RCC 7860 (cell line): ENCODE measurements around the gene ZNF480.
"Not testable (repeated sequence)": the region's sequence is repeated elsewhere in the genome, so short reads cannot be mapped to it uniquely, and the experiment has no call there.

Experiments used
- DNase-seq: peaks from one replicate; pipeline ENCODE4 v3.0.0-alpha.2; 2015; ENCODE audit warnings: low spot score
- FAIRE-seq: peaks from 2 replicates; lab custom pipeline; 2012; peaks lifted over from hg19 to GRCh38; lab: Jason Lieb, UNC

The ZNF480 gene

DNA sequence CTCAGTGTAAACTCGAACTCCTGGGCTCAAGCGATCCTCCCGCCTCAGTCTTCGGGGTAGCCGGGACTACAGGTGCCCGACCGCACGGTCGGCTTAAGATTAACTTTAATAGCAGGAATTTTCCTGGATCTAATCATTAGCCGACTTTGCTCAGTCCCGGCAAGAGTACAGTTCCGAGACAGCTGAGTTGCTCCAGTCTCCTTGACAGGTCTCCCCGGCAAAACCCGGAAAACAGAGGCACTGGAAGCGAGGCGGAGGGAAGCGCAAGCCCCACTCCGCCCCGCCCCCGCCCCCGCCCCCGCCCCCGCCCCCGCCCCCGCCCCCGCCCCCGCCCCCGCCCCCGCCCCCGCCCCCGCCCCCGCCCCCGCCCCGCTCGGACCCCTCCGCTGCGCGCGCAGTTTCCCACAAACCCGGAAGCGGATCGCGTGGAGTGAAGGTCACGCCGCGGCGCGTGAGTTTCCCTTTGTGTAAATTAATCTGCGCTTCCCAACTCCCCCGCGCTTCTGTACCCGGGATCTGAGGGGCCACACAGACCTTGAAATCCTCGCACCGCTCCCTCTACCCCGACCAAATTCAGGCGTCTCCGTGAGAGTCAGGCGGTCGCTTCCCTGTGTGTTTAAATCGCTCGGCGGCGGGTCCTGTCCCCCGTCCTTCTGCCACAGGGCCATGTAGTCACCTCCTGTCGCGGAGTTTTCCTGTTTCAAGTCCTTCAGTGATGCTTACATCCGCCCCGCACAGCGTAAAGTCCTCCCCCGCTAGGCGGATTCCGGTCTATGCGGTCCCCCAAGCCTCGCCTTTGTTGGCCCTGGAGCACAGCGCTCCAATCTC lies at the start of gene ZNF480:
Gene ZNF480, plus strand, starts transcription at position 397 of the 828 bp plus-strand sequence. CDS start 3,244 bp downstream, outside the sequence.
- DNase-seq (peak; percentile 46), FAIRE-seq (no peak)

DNA sequence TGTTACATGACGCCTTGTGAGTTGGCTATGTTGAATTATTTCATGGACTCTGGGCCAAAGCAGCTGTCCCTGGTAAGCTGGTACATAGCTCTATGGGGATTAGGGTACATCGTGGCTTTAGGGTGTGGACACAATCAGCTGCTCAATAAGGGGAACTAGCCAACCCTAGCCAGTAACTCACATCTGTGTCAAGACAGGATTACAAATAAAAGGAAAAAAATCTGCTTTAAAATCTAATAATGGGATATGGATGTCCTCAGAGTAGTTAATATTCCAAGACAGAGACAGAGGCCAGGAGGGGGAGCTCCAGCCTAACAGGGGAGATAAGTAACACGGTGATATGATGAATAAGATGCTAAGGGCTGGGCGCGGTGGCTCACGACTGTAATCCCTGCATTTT lies 48.7 kb upstream of the ZNF480 start:
- FAIRE-seq: no peak
- DNase-seq: no peak

DNA sequence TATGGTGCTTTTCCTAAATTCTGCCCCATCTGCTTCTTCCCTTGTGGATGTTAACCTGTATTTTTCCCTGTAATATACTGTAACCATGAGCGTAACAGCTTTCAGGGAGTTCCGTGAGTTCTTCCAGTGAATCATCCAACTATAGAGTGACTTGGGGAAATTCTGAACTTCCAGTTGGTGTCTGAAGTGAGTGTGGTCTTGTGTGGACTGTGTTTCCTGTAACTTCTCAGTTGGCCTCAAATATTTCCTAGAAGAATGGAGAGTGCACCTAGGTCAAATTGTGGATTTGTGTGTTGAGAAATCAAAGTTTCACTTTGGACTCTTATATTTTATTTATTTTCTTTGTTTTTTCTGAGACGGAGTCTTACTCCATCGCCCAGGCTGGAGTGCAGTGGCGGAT lies 38.5 kb upstream of the ZNF480 start:
- FAIRE-seq: no peak
- no peak for DNase-seq

DNA sequence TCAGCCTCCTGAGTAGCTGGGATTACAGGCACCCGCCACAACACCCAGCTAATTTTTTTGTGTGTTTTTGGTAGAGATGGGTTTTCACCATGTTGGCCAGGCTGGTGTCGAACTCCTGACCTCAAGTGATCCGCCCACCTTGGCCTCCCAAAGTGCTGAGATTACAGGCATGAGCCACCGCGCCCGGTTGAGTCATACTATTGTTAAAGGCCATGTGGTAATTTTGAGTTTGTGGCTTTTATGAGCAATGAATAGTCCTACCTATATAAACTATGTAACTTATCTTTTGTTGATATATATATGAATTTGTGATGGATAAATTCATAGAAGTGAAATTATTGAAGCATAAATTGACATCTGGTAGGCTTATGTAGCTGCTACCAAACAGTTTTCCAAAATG lies 31.4 kb upstream of the ZNF480 start:
- not testable (repeated sequence) for DNase-seq, FAIRE-seq

DNA sequence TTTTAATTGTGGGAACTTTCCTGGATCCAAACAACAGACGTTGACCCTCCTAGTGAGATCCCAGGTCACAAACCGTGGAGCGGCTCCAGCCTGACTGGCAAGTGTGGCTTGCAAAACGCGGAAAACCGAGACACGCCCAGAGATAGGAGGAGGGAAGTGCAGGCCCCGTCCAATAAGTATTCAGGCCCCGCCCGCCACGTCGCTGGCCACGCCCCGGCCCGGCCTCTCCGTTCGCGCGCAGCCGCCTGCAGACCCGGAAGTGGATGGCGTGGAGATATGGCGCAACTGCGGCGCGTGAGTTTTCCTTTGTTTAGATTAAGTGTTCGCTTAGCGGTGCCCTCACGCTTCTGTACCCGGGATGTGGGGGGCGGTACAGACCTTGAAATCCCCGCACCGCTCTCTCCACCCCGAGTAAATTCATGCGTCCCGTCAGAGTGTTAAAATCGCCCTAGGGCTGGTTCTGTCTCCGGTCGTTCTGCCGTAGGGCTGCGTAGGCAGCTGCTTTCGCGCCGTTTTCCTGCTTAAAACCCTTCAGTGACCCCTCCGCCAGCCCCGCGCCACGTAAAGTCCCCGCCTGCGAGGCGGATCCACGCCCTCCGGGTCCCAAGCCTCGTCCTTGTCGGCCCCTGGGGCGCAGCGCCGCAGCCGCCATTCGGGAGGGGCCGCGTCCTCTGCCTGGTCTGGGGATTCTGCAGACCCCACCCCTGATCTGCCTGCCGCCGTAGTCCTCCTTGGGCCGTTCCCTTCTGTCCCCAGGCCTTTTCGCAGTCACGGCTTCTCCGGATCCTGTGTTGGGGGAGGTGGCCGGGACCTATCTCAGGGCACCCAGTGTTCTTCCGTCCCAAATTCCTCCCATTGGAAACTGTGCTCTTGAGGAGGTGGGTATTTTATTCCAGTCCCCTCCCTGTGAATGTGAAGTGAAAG lies 27.4 kb upstream of the ZNF480 start, which contains the start of gene ZNF766:
Gene ZNF766, plus strand, starts transcription at position 250 of the 924 bp plus-strand sequence. Its CDS starts 27 bp downstream, at position 277.
- FAIRE-seq (peak; percentile 58), DNase-seq (peak; percentile 84)

DNA sequence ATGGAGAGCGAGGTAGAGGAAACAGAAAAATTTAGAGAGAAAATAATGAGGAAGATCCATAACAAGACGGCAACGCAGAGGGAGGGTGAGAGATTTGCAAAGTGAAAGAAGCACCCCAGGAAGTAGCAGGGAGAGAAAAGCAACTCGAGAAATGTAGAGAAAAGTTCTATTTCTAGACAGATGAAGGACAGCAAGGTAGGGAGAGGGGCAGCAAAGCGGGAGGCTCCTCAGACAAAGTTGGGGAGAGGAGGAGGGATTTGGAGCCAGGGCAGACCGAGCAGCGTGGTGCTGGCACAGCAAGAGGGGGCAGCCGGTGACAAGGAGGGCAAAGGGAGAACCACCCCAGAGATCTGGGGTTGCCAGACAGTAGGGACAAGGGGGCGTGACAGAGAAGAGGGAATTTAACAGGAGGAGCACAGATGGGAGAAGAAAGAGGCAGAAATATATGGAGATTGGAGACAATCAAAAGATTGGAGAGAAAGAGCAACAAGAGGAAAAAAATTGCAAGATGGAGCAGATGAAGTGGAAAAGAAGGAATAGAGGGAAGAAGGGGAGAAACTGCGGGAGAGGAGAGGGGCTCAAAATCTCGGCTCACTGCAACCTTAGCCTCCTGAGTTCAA lies 26.6 kb upstream of the ZNF480 start:
- DNase-seq (no peak), FAIRE-seq (no peak)

DNA sequence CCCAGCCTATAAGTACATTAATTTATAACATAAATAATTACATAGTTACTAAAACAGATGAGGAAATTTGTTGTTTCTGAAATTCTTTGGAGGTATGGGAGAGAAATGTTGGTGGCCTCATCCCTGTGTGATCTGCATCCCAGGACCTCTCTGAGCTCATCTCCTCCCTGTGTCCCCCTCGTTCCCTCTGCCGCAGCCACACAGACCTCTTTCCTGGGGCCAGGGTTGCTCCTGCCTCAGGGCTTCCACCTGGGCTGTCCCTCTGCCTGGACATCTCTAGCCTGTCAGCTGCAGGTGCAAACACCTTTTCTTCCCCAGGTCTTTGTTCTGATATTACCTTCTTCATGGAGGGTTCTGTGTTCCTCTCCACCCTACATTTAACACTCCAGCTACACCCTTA lies 23.7 kb upstream of the ZNF480 start:
- DNase-seq (no peak), FAIRE-seq (no peak)

DNA sequence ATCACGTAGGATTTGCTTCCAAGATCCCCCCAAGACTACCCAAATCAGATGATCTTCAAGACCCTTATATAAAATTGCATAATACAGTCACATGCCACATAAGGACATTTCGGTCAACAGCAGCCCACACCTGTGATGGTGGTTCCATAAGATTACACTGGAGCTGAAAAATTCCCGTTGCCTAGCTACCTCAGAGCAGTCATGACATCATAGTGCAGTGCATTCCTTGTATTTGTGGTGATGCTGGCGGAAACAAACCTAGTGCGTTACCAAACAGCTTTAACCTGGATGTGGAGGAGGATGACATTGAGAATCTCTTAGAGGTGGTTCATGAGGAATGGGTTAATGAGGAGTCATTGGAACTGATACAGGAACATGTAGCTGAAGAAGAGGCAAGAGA lies 22.8 kb upstream of the ZNF480 start:
- DNase-seq (no peak), FAIRE-seq (no peak)

DNA sequence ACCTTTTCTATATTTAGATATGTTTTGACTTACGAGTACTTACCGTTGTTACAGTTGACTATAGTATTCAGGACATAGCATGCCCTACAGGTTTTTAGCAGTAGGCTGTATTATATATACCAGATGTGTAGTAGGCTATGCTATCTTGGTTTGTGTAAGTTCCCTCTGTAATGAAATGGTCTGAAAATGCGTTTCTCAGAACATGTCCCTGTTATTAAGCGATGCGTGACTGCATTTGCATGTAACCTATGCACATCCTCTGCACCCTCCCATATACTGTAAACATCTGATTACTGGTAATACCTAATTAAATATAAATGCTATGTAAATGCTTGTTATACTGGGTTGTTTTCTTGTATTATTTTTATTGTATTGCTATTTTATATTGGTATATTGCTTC lies 21.0 kb upstream of the ZNF480 start:
- FAIRE-seq (no peak), DNase-seq (no peak)

DNA sequence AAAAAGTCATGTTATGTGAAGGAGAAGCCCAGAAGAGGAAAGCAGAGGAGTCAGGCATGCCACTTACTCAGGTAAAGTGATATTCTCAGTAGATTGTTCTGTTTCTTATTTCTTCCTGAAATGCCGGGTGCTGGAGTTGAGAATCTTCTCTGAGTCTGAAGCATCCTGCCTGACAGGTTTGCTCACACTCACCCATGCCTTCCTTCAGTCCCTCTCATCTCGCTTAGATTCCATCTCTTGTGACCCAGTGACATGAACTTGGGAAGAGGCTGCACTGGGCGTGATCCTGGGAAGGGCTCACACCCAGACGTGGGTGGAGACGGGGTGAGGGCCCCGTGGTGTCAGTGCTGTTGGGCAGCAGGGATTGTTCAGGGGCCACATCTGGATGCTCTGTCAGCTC lies 19.5 kb upstream of the ZNF480 start:
- no peak for DNase-seq
- FAIRE-seq: no peak

DNA sequence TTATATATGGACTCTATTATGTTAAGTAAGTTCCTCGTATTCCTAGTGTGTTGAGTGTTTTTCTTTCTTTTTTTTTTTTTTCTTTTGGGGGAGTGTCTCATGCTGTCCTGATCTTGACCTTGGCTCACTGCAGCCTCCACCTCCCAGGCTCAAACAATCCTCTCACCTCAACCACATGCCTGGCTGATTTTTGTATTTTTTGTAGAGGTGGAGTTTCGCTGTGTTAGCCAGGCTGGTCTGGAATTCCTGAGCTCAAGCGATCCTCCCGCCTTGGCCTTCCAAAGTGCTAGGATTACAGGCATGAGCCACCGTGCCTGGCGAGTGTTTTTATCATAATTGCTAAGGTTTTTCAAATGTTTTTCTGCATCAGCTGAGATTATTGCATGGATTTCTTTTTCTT lies 10.7 kb upstream of the ZNF480 start:
- FAIRE-seq: no peak

DNA sequence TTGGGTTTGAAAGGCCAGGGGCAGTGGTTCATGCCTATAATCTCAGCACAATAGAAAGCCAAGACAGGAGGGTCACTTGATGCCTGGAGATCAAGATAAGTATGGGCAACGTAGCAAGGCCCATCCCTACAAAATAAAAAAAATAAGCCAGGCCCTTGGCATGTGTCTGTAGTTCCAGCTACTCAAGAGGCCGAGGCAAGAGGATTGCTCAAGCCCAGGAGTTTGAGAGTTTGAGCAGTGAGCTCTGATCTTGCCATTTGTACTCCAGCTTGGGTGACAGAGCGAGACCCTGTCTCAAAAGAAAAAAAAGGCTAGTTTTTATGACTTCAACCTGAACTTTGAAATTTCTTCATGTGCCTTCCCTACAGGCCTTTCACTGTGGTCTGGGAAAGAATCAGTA lies 5.2 kb upstream of the ZNF480 start:
- no peak for FAIRE-seq

More for the DNA sequence above, 10.7 kb upstream of the ZNF480 start:
- DNase-seq: no peak

DNA sequence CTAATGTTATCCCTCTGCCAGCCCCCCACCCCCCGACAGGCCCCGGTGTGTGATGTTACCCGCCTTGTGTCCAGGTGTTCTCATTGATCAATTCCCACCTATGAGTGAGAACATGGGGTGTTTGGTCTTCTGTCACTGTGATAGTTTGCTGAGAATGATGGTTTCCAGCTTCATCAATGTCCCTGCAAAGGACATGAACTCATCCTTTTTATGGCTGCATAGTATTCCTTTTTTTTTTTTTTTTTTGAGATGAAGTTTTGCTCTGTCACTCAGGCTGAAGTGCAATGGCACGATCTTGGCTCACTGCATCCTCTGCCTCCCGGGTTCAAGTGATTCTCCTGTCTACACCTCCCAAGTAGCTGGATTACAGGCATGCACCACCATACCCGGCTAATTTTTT lies 4.0 kb upstream of the ZNF480 start:
- DNase-seq, FAIRE-seq: not testable (repeated sequence)

More for the DNA sequence above, 5.2 kb upstream of the ZNF480 start:
- no peak for DNase-seq

DNA sequence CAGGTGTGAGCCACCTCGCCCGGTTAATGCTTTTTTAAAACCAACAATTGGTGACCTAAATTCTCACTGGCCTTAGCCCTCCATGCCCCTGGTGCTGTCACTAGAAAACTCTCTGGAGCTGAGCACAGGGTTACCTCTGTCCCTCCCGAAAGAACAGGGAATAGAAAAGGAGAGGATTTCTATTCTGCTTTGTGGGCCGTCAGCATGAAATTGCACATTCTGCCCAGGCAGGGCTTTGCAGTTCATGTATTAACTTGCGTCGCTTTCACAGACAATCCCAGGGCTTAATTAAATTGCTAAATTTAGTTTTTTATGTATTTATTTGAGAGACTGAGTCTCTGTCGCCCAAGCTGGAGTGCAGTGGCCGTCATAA lies 583 bp upstream of the ZNF480 start:
- FAIRE-seq (no peak), DNase-seq (no peak)

DNA sequence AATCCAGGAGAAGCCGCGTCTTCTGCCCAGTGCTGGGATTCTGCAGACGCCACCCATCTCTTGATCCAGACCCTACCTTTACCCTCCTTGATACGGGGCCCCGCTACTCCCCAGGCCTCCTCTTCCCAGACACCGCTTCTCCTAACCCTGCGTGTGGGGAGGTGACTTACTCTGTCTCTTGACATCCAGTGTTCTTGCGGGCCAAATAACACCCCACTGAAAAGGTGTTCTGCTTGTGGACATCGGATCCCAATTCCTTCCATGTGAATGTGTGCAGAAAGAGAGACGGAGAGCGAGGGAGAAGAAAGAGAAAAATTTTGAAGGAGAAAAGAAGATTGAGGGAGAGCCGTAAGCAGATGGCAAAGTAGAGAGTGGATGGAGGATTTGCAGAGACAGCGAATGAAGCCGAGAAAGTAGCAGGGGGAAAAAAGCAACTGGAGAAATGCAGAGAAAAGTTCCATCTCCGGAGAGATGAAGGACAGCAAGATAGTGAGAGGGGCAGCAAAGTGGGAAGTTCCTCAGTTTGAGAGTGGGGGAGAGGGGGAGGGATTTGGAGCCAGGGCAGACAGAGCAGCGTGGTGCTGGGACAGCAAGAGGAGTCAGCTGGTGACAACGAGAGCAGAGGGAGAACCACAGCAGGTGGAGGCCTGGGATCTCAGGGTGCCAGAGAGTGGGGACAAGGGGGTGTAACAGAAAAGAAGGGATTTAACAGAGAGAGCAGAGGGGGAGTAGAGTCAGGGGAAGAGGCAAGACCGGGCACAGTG lies 814 bp downstream of the ZNF480 start:
- FAIRE-seq (no peak), DNase-seq (no peak)

DNA sequence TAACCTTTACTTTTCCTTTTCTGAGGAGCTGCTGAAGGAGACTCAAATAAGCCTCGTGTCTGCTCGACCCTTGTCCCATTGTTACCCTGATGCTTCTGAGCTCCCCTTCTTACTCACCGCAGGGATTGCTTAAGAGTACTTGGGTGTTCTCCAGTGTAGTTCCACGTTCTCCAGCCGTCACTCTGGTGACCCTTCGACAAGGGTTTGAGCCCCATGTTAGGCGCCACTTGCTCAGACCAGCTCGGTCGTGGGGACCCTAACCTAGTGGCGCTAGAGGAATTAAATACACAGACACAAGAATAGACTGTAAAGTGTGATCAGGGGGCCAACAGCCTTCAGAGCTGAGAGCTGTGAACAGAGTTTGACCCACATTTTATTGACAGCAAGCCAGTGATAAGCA lies 10.3 kb downstream of the ZNF480 start:
- DNase-seq (no peak), FAIRE-seq (no peak)

DNA sequence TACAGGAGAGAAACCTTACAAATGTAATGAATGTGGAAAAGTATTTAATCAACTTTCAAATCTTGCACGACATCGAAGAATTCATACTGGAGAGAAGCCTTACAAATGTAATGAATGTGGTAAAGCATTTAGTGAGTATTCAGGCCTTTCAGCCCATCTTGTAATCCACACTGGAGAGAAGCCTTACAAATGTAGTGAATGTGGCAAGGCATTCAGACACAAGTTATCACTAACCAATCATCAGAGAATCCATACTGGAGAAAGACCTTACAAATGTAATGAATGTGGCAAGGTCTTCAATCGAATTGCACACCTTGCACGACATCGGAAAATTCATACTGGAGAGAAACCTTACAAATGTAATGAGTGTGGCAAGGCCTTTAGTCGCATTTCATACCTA lies 25.5 kb downstream of the ZNF480 start:
- DNase-seq (no peak), FAIRE-seq (no peak)

DNA sequence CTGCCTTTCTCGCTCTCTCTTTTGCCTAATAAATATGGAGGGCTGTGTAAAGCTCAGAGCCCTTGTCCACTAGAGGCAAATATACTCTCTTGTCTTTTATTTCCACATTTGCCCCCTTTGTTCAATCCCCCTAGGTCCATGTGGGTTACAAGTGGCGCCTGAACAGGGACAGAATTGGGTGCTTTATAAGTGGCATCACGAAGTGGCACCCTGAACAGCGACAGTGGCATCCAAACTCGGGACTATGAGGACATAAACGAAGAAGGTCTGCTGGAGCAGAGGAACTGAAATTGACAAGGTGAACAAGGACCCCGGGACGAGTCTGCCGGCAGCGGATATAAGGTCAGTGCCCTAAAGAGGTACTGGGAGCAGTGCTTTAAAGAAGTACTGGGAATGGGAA lies 34.8 kb downstream of the ZNF480 start:
- FAIRE-seq (no peak), DNase-seq (no peak)

DNA sequence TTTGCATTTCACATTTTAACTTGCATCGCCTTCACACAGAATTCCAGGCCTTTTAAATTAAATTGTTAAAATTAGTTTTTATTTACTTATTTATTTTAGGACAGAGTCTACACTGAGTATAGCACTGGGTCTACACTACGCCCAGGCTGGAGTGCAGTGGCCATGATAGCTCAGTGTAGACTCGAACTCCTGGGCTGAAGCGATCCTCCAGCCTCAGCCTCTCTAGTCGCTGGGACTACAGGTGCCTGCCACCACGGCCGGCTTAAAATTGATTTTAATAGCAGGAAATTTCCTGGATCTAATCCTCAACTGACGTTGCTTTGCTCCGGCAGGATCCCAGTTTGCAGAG lies 38.8 kb downstream of the ZNF480 start:
- DNase-seq (no peak), FAIRE-seq (no peak)

DNA sequence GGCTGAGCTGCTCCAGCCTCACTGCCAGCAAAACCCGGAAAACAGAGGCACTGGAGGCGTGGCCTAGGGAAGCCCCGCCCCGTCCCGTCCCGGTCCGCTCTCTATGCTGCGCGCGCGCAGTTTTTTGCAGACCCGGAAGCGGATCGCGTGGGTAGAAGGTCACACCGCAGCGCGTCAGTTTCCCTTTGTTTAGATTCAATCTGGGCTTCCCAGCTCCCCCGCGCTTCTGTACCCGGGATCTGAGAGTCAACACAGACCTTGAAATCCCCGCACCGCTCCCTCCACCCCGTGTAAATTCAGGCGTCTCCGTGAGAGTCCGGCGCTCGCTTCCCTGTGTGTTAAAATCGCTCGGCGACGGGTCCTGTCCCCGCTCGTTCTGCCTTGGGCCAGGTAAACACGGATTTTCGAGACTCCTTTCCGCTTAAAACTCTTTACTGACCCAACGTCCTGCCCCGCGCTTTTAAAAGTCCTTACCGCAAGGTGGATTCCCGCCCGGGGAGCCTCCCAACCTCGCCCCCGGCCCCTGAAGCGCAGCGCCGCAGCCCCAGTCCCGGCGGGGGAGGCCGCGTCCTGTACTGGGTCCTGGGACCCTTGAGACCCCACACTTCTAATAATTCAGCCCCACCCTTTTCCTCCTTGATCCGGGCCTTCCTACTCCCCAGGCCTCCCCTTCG lies 39.3 kb downstream of the ZNF480 start, which contains the start of gene ZNF610:
Gene ZNF610, plus strand, starts transcription at position 127 of the 674 bp plus-strand sequence. CDS start 12,930 bp downstream, outside the sequence.
- DNase-seq: peak; percentile 48
- FAIRE-seq: no peak
